HEK293 (cell line): ENCODE measurements around the gene SLC8A3.

Experiments
- CTCF ChIA-PET: fragments of 350-600 bp; formaldehyde crosslinking; extraction: SDS; loops from one replicate; lab custom pipeline; 2021; ENCODE audit warnings: antibody characterized with exemption; lab: Yijun Ruan, JAX
- POLR2A ChIA-PET: fragments of 300-600 bp; formaldehyde crosslinking; extraction: SDS; loops from one replicate; lab custom pipeline; 2020; ENCODE audit warnings: antibody characterized with exemption, inconsistent platforms; lab: Yijun Ruan, JAX
- H3K27ac ChIP-seq: fragments of 200-500 bp; sonication (Bioruptor generic); 2 replicates; pipeline ENCODE4 v1.5.1; 2014; ENCODE audit warnings: low read depth, low read length, control low read depth, inconsistent platforms; ENCODE audit errors: extremely low read depth
- H3K36me3 ChIP-seq, 2 experiments: fragments of 200-500 bp in 1 of 2; sonication (Bioruptor generic) in 1 of 2; 1 replicate in 1 of 2; 2 replicates in 1 of 2; pipeline ENCODE4 v1.5.1; 2014 to 2017; ENCODE audit warnings: inconsistent platforms in 2 of 2, low read length in 2 of 2; ENCODE audit not compliant: control insufficient read depth in 2 of 2, insufficient read depth in 1 of 2
- H3K4me1 ChIP-seq: fragments of 200-500 bp; sonication (Bioruptor generic); 2 replicates; pipeline ENCODE4 v1.5.1; 2014; ENCODE audit warnings: mild to moderate bottlenecking, low read length, inconsistent platforms; ENCODE audit not compliant: control insufficient read depth, insufficient read depth
- H3K4me3 ChIP-seq: 2 replicates; pipeline ENCODE4 v1.5.1; 2011; ENCODE audit warnings: low read depth, mild to moderate bottlenecking, control low read depth, low read length, moderate library complexity
- H3K9me3 ChIP-seq: fragments of 200-500 bp; sonication (Bioruptor generic); 2 replicates; pipeline ENCODE4 v1.5.1; 2014; ENCODE audit warnings: low read depth, low read length, inconsistent platforms; ENCODE audit not compliant: control insufficient read depth, insufficient read depth
- BCL11A ChIP-seq: fragments of 450-650 bp; formaldehyde crosslinking; IDR thresholded peaks from 2 replicates; pipeline ENCODE4 v1.5.1; 2016; ENCODE audit warnings: low read depth, missing biosample characterization, missing genetic modification characterization
- GLI2 ChIP-seq: fragments of 450-650 bp; formaldehyde crosslinking; IDR thresholded peaks from 2 replicates; pipeline ENCODE4; 2017; ENCODE audit warnings: missing biosample characterization, missing genetic modification characterization, low read depth, borderline replicate concordance
- GLI4 ChIP-seq: fragments of 450-650 bp; formaldehyde crosslinking; IDR thresholded peaks from 2 replicates; pipeline ENCODE4 v1.5.1; 2016; ENCODE audit warnings: missing biosample characterization, missing genetic modification characterization
- KLF10 ChIP-seq: fragments of 450-650 bp; IDR thresholded peaks from 2 replicates; pipeline ENCODE4 v1.5.1; 2018; ENCODE audit warnings: missing biosample characterization, mild to moderate bottlenecking, missing genetic modification characterization
- SCRT1 ChIP-seq: fragments of 450-650 bp; formaldehyde crosslinking; IDR thresholded peaks from 2 replicates; pipeline ENCODE4 v1.5.1; 2016; ENCODE audit warnings: missing biosample characterization, missing genetic modification characterization, borderline replicate concordance
- ZBTB17 ChIP-seq: fragments of 450-650 bp; formaldehyde crosslinking; IDR thresholded peaks from 2 replicates; pipeline ENCODE4 v1.5.1; 2016; ENCODE audit warnings: missing biosample characterization, missing genetic modification characterization
- ZBTB21 ChIP-seq: fragments of 450-650 bp; formaldehyde crosslinking; IDR thresholded peaks from 2 replicates; pipeline ENCODE4 v1.5.1; 2017; ENCODE audit warnings: missing biosample characterization, missing genetic modification characterization
- ZEB2 ChIP-seq: fragments of 450-650 bp; formaldehyde crosslinking; IDR thresholded peaks from 2 replicates; pipeline ENCODE4 v1.5.1; 2016; ENCODE audit warnings: missing biosample characterization, missing genetic modification characterization
- ZNF266 ChIP-seq: fragments of 450-650 bp; formaldehyde crosslinking; IDR thresholded peaks from 2 replicates; pipeline ENCODE4 v1.5.1; 2016; ENCODE audit warnings: missing biosample characterization, missing genetic modification characterization, low read depth
- ZNF274 ChIP-seq, 2 experiments: fragments of 200-500 bp in 1 of 2; fragments of 450-650 bp in 1 of 2; sonication (Bioruptor generic) in 1 of 2; formaldehyde crosslinking in 1 of 2; IDR thresholded peaks; 2 replicates each; pipeline versions ENCODE4 v1.5.1 to v1.6.1; 2014 to 2016; ENCODE audit warnings: borderline replicate concordance in 1 of 2, inconsistent platforms in 1 of 2, low read length in 1 of 2, missing biosample characterization in 1 of 2, missing genetic modification characterization in 1 of 2
- ZNF311 ChIP-seq: fragments of 450-650 bp; formaldehyde crosslinking; IDR thresholded peaks from 2 replicates; pipeline ENCODE4 v1.5.1; 2017; ENCODE audit warnings: missing biosample characterization, missing genetic modification characterization, borderline replicate concordance
- ZNF350 ChIP-seq: fragments of 450-650 bp; formaldehyde crosslinking; IDR thresholded peaks from 2 replicates; pipeline ENCODE4 v1.5.0; 2017; ENCODE audit warnings: missing biosample characterization, mild to moderate bottlenecking, missing genetic modification characterization
- ZNF501 ChIP-seq: fragments of 450-650 bp; formaldehyde crosslinking; IDR thresholded peaks from 2 replicates; pipeline ENCODE4 v1.5.1; 2016; ENCODE audit warnings: missing biosample characterization, missing genetic modification characterization
- ZNF530 ChIP-seq: fragments of 450-650 bp; formaldehyde crosslinking; IDR thresholded peaks from 2 replicates; pipeline ENCODE4 v1.5.1; 2016; ENCODE audit warnings: low read depth, missing biosample characterization, missing genetic modification characterization
- ZNF548 ChIP-seq: fragments of 450-650 bp; formaldehyde crosslinking; IDR thresholded peaks from 2 replicates; pipeline ENCODE4 v1.5.1; 2016; ENCODE audit warnings: missing biosample characterization, missing genetic modification characterization
- ZNF600 ChIP-seq: fragments of 450-650 bp; formaldehyde crosslinking; IDR thresholded peaks from 2 replicates; pipeline ENCODE4 v1.5.1; 2016; ENCODE audit warnings: missing biosample characterization, missing genetic modification characterization
- ZNF626 ChIP-seq: fragments of 450-650 bp; sonication (Bioruptor Pico); formaldehyde crosslinking; IDR thresholded peaks from 2 replicates; pipeline ENCODE4 v1.5.1; 2018; ENCODE audit warnings: missing biosample characterization, missing genetic modification characterization, inconsistent platforms
- ZNF658 ChIP-seq: fragments of 450-650 bp; formaldehyde crosslinking; IDR thresholded peaks from 2 replicates; pipeline ENCODE4; 2016; ENCODE audit warnings: missing biosample characterization, missing genetic modification characterization
- ZNF791 ChIP-seq: fragments of 450-650 bp; formaldehyde crosslinking; IDR thresholded peaks from 2 replicates; pipeline ENCODE4 v1.5.1; 2016; ENCODE audit warnings: missing biosample characterization, missing genetic modification characterization
- ZNF792 ChIP-seq: fragments of 450-650 bp; formaldehyde crosslinking; IDR thresholded peaks from 2 replicates; pipeline ENCODE4 v1.5.1; 2016; ENCODE audit warnings: missing biosample characterization, missing genetic modification characterization
- ZSCAN30 ChIP-seq: fragments of 450-650 bp; IDR thresholded peaks from 2 replicates; pipeline ENCODE4 v1.5.1; 2018; ENCODE audit warnings: missing biosample characterization, mild to moderate bottlenecking, missing genetic modification characterization, moderate library complexity
- TF ChIP-seq, protein P1 (sequence below): fragments of 450-650 bp; formaldehyde crosslinking; optimal IDR thresholded peaks from 2 replicates; pipeline ENCODE3; 2016; ENCODE audit warnings: missing biosample characterization, mild to moderate bottlenecking, missing genetic modification characterization
- TF ChIP-seq, protein P2 (sequence below): fragments of 450-650 bp; formaldehyde crosslinking; IDR thresholded peaks from 2 replicates; pipeline ENCODE4 v1.5.1; 2017; ENCODE audit warnings: missing biosample characterization, mild to moderate bottlenecking, missing genetic modification characterization, moderate library complexity
- TF ChIP-seq, protein P3 (sequence below): fragments of 450-650 bp; formaldehyde crosslinking; IDR thresholded peaks from 2 replicates; pipeline ENCODE4 v1.5.1; 2016; ENCODE audit warnings: missing biosample characterization, missing genetic modification characterization

SLC8A3 gene

DNA sequence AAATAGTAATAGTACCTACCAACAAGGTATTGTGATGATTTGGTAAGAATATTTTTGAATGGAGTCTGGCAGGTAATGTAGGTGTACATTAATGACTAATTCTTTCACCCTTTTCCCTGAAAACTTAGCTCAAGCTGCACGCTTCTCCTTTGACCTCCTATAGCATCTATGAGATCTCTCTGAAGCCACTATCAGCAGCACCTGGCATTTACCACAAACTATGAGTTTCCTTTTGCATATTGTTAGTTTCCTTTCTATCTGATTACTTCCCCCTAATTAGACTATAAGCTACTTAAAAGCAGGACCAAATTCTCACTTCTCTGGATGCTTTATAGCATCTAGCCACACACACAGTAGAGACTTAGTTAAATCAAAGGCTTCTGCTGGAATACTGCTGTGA lies 48.1 kb downstream of the SLC8A3 start:
- no peaks in the 10 kb centered on the region for H3K36me3 ChIP-seq
- POLR2A ChIA-PET: no interaction called here

DNA sequence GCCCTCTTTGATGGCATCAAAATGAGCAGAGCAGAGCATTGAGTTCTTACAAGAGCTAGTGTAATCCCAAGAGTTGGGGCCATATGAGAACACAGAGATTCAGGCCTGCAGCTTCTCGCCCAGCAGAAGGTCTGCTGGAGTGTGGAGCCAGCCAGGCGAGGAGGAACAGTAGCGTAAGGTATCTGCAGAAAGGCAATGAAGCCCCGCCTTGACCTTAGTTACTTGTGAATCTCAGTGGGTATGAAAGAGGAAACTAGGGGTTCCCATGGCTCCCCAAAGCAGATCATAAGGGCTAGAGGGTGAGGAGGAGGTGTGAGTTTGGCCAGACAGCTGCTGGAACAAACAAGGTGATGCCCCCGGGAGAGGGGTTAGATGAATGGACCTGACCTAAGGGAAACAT lies 49.4 kb downstream of the SLC8A3 start:
- no peaks in the 10 kb centered on the region for H3K4me1 ChIP-seq
- no peak overlapping the region for H3K4me3 ChIP-seq
- H3K36me3 ChIP-seq: no peaks in the 10 kb centered on the region
- TF ChIP-seq SCRT1 (tag by site-specific recombination) (no peak), ZNF501 (no peak), BCL11A (tag by site-specific recombination) (no peak), ZNF274 (IDR thresholded peaks at IDR 0.05; ENCODE audit: low read length) (no peak), ZNF274 (tag by site-specific recombination; IDR thresholded peaks at IDR 0.05; ENCODE audit: borderline replicate concordance) (no peak), KLF10 (tag by site-specific recombination) (no peak), ZNF600 (no peak), ZSCAN30 (no peak), GLI2 (tag by site-specific recombination) (no peak), ZNF658 (tag by site-specific recombination) (no peak)
- TF ChIP-seq, protein P1, sequence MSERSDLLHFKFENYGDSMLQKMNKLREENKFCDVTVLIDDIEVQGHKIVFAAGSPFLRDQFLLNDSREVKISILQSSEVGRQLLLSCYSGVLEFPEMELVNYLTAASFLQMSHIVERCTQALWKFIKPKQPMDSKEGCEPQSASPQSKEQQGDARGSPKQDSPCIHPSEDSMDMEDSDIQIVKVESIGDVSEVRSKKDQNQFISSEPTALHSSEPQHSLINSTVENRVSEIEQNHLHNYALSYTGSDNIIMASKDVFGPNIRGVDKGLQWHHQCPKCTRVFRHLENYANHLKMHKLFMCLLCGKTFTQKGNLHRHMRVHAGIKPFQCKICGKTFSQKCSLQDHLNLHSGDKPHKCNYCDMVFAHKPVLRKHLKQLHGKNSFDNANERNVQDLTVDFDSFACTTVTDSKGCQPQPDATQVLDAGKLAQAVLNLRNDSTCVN (tag by site-specific recombination): no peak
- H3K9me3 ChIP-seq: no peaks in the 10 kb centered on the region
- POLR2A ChIA-PET: no interaction called here
- CTCF ChIA-PET: interaction anchor here (1.3 kb wide), 1 partner anchor 66 kb away, joined by 3 read pairs; no protein-coding TSS in a partner anchor
- H3K27ac ChIP-seq: no peak overlapping the region

More for the DNA sequence above, 48.1 kb downstream of the SLC8A3 start:
- TF ChIP-seq, protein P2, sequence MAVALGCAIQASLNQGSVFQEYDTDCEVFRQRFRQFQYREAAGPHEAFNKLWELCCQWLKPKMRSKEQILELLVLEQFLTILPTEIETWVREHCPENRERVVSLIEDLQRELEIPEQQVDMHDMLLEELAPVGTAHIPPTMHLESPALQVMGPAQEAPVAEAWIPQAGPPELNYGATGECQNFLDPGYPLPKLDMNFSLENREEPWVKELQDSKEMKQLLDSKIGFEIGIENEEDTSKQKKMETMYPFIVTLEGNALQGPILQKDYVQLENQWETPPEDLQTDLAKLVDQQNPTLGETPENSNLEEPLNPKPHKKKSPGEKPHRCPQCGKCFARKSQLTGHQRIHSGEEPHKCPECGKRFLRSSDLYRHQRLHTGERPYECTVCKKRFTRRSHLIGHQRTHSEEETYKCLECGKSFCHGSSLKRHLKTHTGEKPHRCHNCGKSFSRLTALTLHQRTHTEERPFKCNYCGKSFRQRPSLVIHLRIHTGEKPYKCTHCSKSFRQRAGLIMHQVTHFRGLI: no peak
- TF ChIP-seq ZNF626 (tag by site-specific recombination) (no peak), ZNF548 (tag by site-specific recombination) (no peak), ZNF792 (tag by site-specific recombination) (no peak), GLI4 (tag by site-specific recombination) (no peak), ZNF350 (no peak), ZNF530 (no peak), ZBTB21 (tag by site-specific recombination) (no peak), ZNF311 (tag by site-specific recombination) (no peak), ZEB2 (tag by site-specific recombination) (no peak)
- TF ChIP-seq, all 188 proteins: peak for 0
- Histone ChIP-seq H3K4me1 (no peaks in the 10 kb centered on the region), H3K9me3 (no peaks in the 10 kb centered on the region), H3K27ac (no peak overlapping the region), H3K4me3 (no peak overlapping the region)
- CTCF ChIA-PET: interaction anchor here (0.6 kb wide), 1 partner anchor 17 kb away, joined by 3 read pairs; no protein-coding TSS in a partner anchor

DNA sequence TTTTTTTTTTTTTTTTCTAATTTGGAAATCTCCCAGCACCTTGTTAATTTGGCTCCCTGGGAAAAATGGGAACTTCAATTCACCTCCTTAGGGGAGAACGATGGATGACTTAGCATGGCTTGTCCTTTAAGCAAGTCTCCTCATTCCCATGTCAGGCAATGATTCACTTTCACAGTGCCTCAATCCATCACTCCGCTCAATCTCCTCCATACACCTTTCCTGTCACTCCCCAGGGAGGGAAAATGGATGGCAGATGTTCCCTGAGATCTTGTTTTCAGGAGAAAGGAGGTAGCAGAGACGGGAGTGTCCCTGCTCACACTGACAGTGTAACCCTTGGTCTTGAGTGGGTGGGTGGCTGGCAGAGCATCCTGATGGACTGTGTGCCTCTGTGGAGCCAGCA lies 51.0 kb downstream of the SLC8A3 start:
- no peaks in the 10 kb centered on the region for H3K9me3 ChIP-seq
- TF ChIP-seq ZNF266 (no peak), ZBTB17 (tag by site-specific recombination) (0 out of 2 replicates have a peak, but pooled peaks have one; percentile 28), ZNF791 (tag by site-specific recombination) (no peak)
- TF ChIP-seq, protein P3, sequence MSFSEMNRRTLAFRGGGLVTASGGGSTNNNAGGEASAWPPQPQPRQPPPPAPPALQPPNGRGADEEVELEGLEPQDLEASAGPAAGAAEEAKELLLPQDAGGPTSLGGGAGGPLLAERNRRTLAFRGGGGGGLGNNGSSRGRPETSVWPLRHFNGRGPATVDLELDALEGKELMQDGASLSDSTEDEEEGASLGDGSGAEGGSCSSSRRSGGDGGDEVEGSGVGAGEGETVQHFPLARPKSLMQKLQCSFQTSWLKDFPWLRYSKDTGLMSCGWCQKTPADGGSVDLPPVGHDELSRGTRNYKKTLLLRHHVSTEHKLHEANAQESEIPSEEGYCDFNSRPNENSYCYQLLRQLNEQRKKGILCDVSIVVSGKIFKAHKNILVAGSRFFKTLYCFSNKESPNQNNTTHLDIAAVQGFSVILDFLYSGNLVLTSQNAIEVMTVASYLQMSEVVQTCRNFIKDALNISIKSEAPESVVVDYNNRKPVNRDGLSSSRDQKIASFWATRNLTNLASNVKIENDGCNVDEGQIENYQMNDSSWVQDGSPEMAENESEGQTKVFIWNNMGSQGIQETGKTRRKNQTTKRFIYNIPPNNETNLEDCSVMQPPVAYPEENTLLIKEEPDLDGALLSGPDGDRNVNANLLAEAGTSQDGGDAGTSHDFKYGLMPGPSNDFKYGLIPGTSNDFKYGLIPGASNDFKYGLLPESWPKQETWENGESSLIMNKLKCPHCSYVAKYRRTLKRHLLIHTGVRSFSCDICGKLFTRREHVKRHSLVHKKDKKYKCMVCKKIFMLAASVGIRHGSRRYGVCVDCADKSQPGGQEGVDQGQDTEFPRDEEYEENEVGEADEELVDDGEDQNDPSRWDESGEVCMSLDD (tag by site-specific recombination): no peak
- ChIA-PET POLR2A (no interaction called here), CTCF (no interaction called here)
- no peaks in the 10 kb centered on the region for H3K36me3 ChIP-seq
- H3K4me1 ChIP-seq: no peaks in the 10 kb centered on the region
- no peak overlapping the region for H3K4me3 ChIP-seq
- no peak overlapping the region for H3K27ac ChIP-seq
